H7 (cell line): Measurements from ENCODE around the gene NUTM2F. TPM values are rescaled to one million over a fixed set of nuclear protein-coding genes. Genes with fewer than 3 reads are reported as not detected.
"Not testable (repeated sequence)": the region's sequence is repeated elsewhere in the genome, so short reads cannot be mapped to it uniquely, and the experiment has no call there.

Experiments used
- DNase-seq: peaks from one replicate; pipeline ENCODE4 v3.0.0; 2012
- H3K27me3 ChIP-seq: 2 replicates; pipeline ENCODE4 v1.6.0; 2011; ENCODE audit warnings: mild to moderate bottlenecking, low read length; ENCODE audit not compliant: control insufficient read depth, insufficient read depth
- H3K36me3 ChIP-seq: replicated peaks from 2 replicates; pipeline ENCODE4 v1.5.1; 2011; ENCODE audit warnings: low read length; ENCODE audit not compliant: control insufficient read depth, insufficient read depth
- H3K4me3 ChIP-seq: 2 replicates; pipeline ENCODE4 v1.5.1; 2011; ENCODE audit warnings: low read depth, mild to moderate bottlenecking, control low read depth, low read length, moderate library complexity; ENCODE audit not compliant: insufficient read depth
- total RNA-seq: library from RNA; depleted of rRNA; stranded (reverse); fragments of >200 nt; shearing (Covaris generic); gene quantifications from 2 replicates; pipeline ENCODE4 v1.2.3, GENCODE V29; 2014; rRNA removed

Gene NUTM2F
- total RNA-seq, 1 experiment from 2014 or later, result 0.69 TPM

- Histone ChIP-seq H3K27me3 (no peaks in the 10 kb centered on the region), H3K4me3 (no peak overlapping the region), H3K36me3 (no peaks in the 10 kb centered on the region)
- no peak for DNase-seq
Observed at GRCh38 chr9:94286116-94286515, 42.3 kb downstream of the NUTM2F start.

- DNase-seq, result no peak
- H3K27me3 ChIP-seq, result no peaks in the 10 kb centered on the region
- no peak overlapping the region for H3K4me3 ChIP-seq
- H3K36me3 ChIP-seq, result peaks cover 1% of the 10 kb centered on the region; the same call in 1 of the 2 replicates
Observed at GRCh38 chr9:94281101-94281500, 47.3 kb downstream of the NUTM2F start.

- H3K27me3 ChIP-seq, result no peaks in the 10 kb centered on the region
- no peak for DNase-seq
- no peak overlapping the region for H3K4me3 ChIP-seq
- H3K36me3 ChIP-seq, result peaks cover 1% of the 10 kb centered on the region; the same call in 1 of the 2 replicates
Observed at GRCh38 chr9:94280409-94280989, 47.9 kb downstream of the NUTM2F start.

GRCh38 chr9:94277885-94278536, 50.4 kb downstream of the NUTM2F start:
- H3K4me3 ChIP-seq, result no peak overlapping the region
- peaks cover 1% of the 10 kb centered on the region; the same call in 1 of the 2 replicates for H3K36me3 ChIP-seq
- H3K27me3 ChIP-seq, result no peaks in the 10 kb centered on the region
- no peak for DNase-seq

- not testable (repeated sequence) for DNase-seq, H3K27me3 ChIP-seq
Observed at GRCh38 chr9:94277029-94277428, 51.4 kb downstream of the NUTM2F start.

GRCh38 chr9:94270009-94270408, 58.4 kb downstream of the NUTM2F start:
- no peak for DNase-seq
- Histone ChIP-seq H3K36me3 (no peaks in the 10 kb centered on the region), H3K4me3 (no peak overlapping the region), H3K27me3 (no peaks in the 10 kb centered on the region)

More at GRCh38 chr9:94277029-94277428, 51.4 kb downstream of the NUTM2F start:
- not testable (repeated sequence) for H3K4me3 ChIP-seq, H3K36me3 ChIP-seq

- Histone ChIP-seq H3K36me3 (no peaks in the 10 kb centered on the region), H3K27me3 (no peaks in the 10 kb centered on the region), H3K4me3 (no peak overlapping the region)
- no peak for DNase-seq
Observed at GRCh38 chr9:94269264-94269663, 59.2 kb downstream of the NUTM2F start.

Other genes starting within 250 kb of the NUTM2F start
- gene PTPDC1, start 244.2 kb downstream of the NUTM2F start, total RNA-seq, result 8.5 and 15.4 TPM in 2 replicates
- gene ZNF169, start 69.3 kb downstream of the NUTM2F start, total RNA-seq, result 3.4 and 4.3 TPM in 2 replicates
- gene PCAT7, start 226.4 kb upstream of the NUTM2F start, total RNA-seq, result 1.3 and 2.3 TPM in 2 replicates